GM06990 (cell line): ENCODE measurements around the gene USP32.

Experiments
- DNase-seq: peaks from one replicate; pipeline ENCODE4 v3.0.0-alpha.2; 2011; ENCODE audit not compliant: insufficient read length; ENCODE audit errors: extremely low read depth
- H3K27me3 ChIP-seq: replicated peaks from 2 replicates; pipeline ENCODE4 v1.6.0; 2011; ENCODE audit warnings: low read length; ENCODE audit not compliant: control insufficient read depth, insufficient read depth
- H3K36me3 ChIP-seq: 2 replicates; pipeline ENCODE4 v1.5.1; 2011; ENCODE audit warnings: low read length; ENCODE audit not compliant: control insufficient read depth, insufficient read depth
- H3K4me3 ChIP-seq: replicated peaks from 2 replicates; pipeline ENCODE4 v1.5.1; 2011; ENCODE audit warnings: low read depth, mild to moderate bottlenecking, control low read depth, low read length
- CTCF ChIP-seq: IDR thresholded peaks from 2 replicates; pipeline ENCODE4 v1.5.1; 2011; ENCODE audit warnings: low read length, control low read depth, mild to moderate bottlenecking, inconsistent platforms; ENCODE audit not compliant: insufficient read depth, poor library complexity, severe bottlenecking

USP32 gene

DNA sequence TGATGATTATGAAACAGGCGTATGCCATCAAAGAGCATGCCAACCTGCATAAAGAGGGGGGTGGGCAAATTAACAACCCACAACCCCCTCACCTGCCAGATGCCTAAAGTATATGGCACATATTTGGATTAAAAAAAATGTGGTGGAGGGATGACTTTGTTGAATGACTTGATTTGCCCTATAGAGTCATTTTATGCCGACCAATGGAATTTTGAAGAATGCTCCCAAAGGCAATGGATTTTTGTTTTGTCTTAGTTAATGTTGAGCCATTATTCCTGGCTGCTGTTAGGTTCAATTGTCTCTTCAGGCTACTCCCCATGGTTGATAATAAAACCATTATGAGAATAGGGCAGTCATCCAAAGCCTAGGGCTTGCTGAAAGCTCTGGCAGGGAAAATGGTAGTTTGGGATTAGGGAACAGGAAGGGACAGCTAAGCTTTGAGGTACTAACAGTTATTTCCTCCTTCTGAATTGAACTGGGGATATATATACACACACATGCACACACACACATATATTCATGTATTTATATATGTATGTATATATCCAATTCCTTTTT is 24.5 kb upstream of the USP32 start:
- no peak for DNase-seq
- TF ChIP-seq CTCF = no peak
- H3K4me3 ChIP-seq = no peak overlapping the region
- no peaks in the 10 kb centered on the region for H3K36me3 ChIP-seq
- no peaks in the 10 kb centered on the region for H3K27me3 ChIP-seq

GRCh38 chr17:60415146-60415545 is 23.2 kb upstream of the USP32 start:
- Histone ChIP-seq H3K27me3 (no peaks in the 10 kb centered on the region), H3K4me3 (no peak overlapping the region), H3K36me3 (no peaks in the 10 kb centered on the region)
- TF ChIP-seq CTCF = no peak
- DNase-seq = no peak

- Histone ChIP-seq H3K27me3 (no peaks in the 10 kb centered on the region), H3K4me3 (no peak overlapping the region), H3K36me3 (no peaks in the 10 kb centered on the region)
- TF ChIP-seq CTCF = no peak
- no peak for DNase-seq
These were observed 20.8 kb upstream of the USP32 start for GRCh38 chr17:60412701-60413100.

- no peak for DNase-seq
- H3K36me3 ChIP-seq = no peaks in the 10 kb centered on the region
- H3K27me3 ChIP-seq = no peaks in the 10 kb centered on the region
- TF ChIP-seq CTCF = no peak
- no peak overlapping the region for H3K4me3 ChIP-seq
These were observed 18.1 kb upstream of the USP32 start for GRCh38 chr17:60410001-60410400.

- no peaks in the 10 kb centered on the region for H3K27me3 ChIP-seq
- no peaks in the 10 kb centered on the region for H3K36me3 ChIP-seq
- TF ChIP-seq CTCF = no peak
- no peak overlapping the region for H3K4me3 ChIP-seq
- no peak for DNase-seq
These were observed 15.0 kb upstream of the USP32 start for GRCh38 chr17:60406887-60407286.

- Histone ChIP-seq H3K27me3 (no peaks in the 10 kb centered on the region), H3K36me3 (no peaks in the 10 kb centered on the region), H3K4me3 (no peak overlapping the region)
- DNase-seq = no peak
- no peak for TF ChIP-seq CTCF
These were observed 12.0 kb upstream of the USP32 start for GRCh38 chr17:60403962-60404361.
